Measurements from ENCODE around the gene ADM.

Gene ADM

DNA sequence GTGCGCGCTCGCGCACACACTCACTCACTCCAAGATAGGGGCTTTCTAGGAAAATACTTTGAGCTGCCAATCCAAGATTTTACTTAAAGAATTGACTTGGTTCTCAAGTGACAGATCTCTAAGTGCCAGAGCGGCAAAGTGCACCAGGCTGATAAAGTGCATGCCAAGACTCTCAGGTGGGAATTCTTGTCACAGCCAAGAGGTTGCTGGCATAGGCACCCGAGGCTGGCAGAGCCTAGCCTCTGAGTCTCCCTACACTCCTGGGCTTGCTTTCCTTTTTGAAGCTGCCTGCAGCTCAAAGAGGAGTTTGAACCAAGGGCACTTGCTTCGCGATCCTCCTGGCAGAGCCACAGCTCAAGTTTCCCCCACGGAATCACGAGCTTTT lies 2.5 kb upstream of the ADM start:
- DNase-seq (ENCODE audit: low spot score): no peak
- TF ChIP-seq, protein P1, sequence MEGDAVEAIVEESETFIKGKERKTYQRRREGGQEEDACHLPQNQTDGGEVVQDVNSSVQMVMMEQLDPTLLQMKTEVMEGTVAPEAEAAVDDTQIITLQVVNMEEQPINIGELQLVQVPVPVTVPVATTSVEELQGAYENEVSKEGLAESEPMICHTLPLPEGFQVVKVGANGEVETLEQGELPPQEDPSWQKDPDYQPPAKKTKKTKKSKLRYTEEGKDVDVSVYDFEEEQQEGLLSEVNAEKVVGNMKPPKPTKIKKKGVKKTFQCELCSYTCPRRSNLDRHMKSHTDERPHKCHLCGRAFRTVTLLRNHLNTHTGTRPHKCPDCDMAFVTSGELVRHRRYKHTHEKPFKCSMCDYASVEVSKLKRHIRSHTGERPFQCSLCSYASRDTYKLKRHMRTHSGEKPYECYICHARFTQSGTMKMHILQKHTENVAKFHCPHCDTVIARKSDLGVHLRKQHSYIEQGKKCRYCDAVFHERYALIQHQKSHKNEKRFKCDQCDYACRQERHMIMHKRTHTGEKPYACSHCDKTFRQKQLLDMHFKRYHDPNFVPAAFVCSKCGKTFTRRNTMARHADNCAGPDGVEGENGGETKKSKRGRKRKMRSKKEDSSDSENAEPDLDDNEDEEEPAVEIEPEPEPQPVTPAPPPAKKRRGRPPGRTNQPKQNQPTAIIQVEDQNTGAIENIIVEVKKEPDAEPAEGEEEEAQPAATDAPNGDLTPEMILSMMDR (IDR thresholded peaks at IDR 0.05; ENCODE audit: extremely low read depth, missing control alignments): no peak

GRCh38 chr11:10302744-10303557 lies 1.9 kb upstream of the ADM start:
- DNase-seq (ENCODE audit: low spot score): peak; percentile 56
- TF ChIP-seq, protein P1 (IDR thresholded peaks at IDR 0.05; ENCODE audit: extremely low read depth, missing control alignments): no peak

- TF ChIP-seq, protein P1 (IDR thresholded peaks at IDR 0.05; ENCODE audit: extremely low read depth, missing control alignments): no peak
- DNase-seq (ENCODE audit: low spot score): peak; percentile 41
Measured at GRCh38 chr11:10303558-10304363, 1.1 kb upstream of the ADM start.

DNA sequence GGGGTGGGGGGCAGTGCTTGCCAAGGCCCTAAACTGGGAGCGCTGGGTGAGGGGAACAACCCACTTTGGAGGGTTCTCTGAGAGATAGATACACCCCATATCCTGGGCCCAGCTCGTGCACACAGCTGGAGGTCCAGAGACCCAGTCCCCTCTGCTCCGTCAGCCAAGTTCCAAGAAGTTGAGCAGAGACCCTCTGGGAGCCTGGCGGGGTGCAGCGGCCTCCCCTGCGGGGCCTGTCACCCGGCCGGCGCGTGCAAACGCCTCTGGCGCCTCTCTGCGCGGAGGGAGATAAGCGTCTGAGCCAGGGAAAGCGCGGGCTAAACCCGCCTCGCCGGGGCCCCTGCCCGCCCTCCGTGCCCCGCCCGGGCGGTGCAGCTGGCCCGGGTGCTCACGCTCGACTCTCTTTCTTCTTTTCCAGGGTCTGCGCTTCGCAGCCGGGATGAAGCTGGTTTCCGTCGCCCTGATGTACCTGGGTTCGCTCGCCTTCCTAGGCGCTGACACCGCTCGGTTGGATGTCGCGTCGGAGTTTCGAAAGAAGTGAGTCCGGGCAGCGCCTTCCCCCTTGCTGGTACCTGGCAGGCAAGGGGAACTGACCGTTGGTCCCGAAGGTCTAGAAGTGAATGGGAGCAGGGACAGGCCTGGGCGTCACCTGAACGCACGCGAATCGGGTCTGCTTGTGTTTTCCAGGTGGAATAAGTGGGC lies 540 bp downstream of the ADM start:
- DNase-seq (ENCODE audit: low spot score): peak; percentile 38

GRCh38 chr11:10305964-10306918 lies 1.4 kb downstream of the ADM start:
- TF ChIP-seq, protein P1 (IDR thresholded peaks at IDR 0.05; ENCODE audit: extremely low read depth, missing control alignments): no peak
- peak; percentile 46 for DNase-seq (ENCODE audit: low spot score)

More for the DNA sequence above, 540 bp downstream of the ADM start:
- TF ChIP-seq, protein P1 (IDR thresholded peaks at IDR 0.05; ENCODE audit: extremely low read depth, missing control alignments): no peak

DNA sequence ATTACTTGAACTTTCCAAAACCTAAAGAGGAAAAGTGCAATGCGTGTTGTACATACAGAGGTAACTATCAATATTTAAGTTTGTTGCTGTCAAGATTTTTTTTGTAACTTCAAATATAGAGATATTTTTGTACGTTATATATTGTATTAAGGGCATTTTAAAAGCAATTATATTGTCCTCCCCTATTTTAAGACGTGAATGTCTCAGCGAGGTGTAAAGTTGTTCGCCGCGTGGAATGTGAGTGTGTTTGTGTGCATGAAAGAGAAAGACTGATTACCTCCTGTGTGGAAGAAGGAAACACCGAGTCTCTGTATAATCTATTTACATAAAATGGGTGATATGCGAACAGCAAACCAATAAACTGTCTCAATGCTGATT lies 2.1 kb downstream of the ADM start:
- no peak for DNase-seq (ENCODE audit: low spot score)
- TF ChIP-seq, protein P1 (IDR thresholded peaks at IDR 0.05; ENCODE audit: extremely low read depth, missing control alignments): no peak

Measured in GM20000 (cell line).